ENCODE measurements around the gene TTC28. TPM values are rescaled to one million over a fixed set of nuclear protein-coding genes. Genes with fewer than 3 reads are reported as not detected.

The TTC28 gene
- polyA plus RNA-seq, 3 donors from 2014 or later, result 0.03 to 0.65 TPM; not detected in 1

DNA sequence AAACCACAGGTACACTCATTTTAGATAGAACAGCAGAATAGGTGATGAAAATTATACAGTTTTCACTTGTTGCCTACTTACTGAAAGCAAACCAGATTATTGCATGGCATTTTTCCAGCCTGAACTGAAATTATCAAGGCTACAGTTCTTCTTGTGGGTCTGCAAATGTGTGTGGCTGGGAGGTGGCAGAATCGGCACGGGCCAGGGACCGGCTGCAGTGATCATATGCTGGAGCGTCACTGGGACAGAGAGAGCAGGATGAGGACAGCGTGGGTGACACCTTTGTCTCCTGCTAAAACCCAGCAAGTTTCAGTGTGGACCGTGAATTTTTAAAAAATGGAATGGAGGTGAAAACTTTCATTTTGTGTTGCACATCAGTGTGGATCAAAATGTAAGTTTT, 701.3 kb downstream of the TTC28 start:
- Mint-ChIP-seq H3K36me3 (peaks cover 0 to 4% (median 4%) of the 10 kb centered on the region in 3 donors), H3K9me3 (no peaks in the 10 kb centered on the region), H3K27ac (no peak overlapping the region), H3K27me3 (ENCODE audit: low read depth in 3 of 3) (peaks cover 0 to 1% (median 0%) of the 10 kb centered on the region in 3 donors), H3K4me1 (no peaks in the 10 kb centered on the region), H3K4me3 (no peak overlapping the region)
- no peak for DNase-seq

DNA sequence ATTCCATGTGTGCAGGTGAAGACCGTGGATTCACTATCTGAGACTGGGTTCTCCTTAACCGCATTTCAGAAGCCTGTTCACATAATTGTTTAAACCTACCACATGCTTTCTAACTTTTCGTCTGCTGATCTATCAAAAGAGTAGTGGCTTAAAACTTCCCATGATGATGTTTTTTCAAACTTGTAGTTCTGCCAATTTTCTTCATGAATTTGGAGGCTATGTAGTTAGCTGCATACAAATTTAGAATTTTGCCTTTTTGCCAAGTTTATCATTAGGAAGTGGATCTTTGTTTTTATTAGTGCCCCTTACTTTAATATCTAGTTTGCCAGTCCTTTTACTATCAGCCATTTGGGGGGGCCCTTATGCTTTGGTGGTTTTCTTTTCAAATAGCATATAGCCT, 703.1 kb downstream of the TTC28 start:
- no peaks in the 10 kb centered on the region for H3K27me3 Mint-ChIP-seq (ENCODE audit: low read depth in 3 of 3)
- H3K36me3 Mint-ChIP-seq, result peaks cover 4 to 6% (median 4%) of the 10 kb centered on the region in 3 donors
- no peaks in the 10 kb centered on the region for H3K4me1 Mint-ChIP-seq
- DNase-seq, result no peak
- H3K4me3 Mint-ChIP-seq, result no peak overlapping the region
- H3K9me3 Mint-ChIP-seq, result peaks cover 0 to 2% (median 0%) of the 10 kb centered on the region in 6 donors
- H3K27ac Mint-ChIP-seq, result no peak overlapping the region

DNA sequence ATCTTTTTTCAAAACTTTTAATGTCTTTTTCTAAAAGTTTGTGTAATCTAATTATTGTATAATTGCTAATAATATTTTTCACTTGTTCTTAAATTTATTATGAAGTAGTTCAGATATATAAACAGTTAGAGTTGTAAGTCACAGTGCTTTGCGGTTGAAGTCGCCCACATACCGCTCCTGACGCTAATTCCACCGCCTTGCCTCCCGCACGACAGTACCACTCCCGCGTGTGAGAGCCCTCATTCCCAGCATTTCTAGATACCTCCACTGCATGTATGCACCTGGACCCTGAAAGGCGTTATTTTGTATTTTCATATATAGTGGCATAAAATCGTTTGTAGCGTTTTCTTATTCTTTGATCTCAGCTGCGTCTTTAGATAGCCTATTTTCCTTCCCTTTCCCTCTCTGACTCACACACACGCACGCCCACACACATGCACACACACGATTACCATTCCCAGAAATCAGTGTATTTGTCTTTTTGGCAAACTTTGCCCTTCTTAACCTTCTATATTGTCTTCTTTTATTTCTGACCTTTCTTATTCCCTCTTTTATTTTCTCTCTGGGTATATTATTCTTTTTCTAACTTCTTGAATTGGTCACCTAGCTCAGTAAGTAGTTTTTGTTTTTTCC, 704.1 kb downstream of the TTC28 start:
- Mint-ChIP-seq H3K27me3 (ENCODE audit: low read depth in 3 of 3) (no peaks in the 10 kb centered on the region), H3K9me3 (peaks cover 0 to 2% (median 0%) of the 10 kb centered on the region in 6 donors), H3K27ac (no peak overlapping the region), H3K36me3 (peaks cover 3 to 6% (median 4%) of the 10 kb centered on the region in 3 donors), H3K4me3 (no peak overlapping the region), H3K4me1 (no peaks in the 10 kb centered on the region)
- no peak for DNase-seq

DNA sequence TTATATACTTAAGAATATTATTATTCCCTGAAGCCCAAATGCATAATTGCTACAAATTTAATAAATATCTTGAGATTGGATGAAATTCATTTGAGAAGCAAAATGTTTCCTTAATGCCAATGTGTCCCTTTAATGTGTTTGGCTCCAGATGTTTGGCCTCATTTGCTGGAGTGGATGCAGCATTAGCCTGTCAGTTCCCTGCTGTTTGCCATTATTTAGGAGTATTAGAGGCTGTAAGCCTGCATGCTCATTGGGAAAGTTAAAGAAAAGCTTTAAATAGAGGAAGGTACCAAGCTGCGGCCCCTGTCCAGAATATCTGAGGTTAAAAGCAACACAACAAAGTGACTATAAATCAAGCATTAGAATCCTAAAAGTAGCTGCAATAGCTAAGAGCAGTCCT, 705.8 kb downstream of the TTC28 start:
- Mint-ChIP-seq H3K27ac (no peak overlapping the region), H3K4me1 (no peaks in the 10 kb centered on the region)

DNA sequence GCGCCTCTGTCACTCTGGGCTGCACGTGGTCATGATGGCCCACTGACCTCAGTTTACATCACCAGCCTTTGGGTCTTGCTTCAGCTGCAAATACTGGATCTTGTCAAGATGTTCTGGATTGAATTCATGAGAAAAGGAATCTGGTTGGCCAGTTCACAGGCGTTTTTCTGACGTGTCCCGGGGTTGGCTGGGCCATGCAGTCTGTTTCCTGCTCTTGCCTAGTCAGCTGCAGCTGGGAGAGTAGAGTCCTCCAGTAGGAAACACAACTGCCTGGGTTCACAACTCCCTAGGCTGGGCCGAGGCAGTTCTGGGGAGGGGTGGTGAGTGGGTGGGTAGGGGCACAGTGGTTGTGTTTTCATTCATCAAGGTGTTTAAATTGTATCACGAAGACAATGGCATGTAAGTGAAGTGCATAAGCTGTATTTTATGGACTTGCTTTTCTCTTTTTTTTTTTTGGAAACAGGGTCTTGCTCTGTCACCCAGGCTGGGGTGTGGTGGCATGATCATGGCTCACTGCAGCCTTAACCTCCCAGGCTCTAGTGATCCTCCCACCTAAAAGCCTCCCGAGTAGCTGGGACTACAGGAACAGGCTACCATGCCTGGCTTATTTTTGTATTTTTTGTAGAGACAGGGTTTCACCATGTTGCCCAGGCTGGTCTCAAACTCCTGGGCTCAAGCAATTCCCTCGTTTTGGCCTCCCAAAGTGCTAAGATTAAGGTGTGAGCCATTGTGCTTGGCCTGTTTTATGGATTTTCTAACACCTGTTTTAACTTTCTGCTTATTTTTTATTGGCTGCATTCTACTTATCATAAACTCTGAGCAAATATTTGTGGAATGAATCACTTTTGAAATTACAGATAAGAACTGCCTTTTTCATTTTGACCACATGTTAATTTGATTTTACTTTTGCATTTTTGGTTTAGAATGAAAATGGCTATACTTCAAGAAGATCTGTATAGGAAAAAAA, 706.6 kb downstream of the TTC28 start:
- Mint-ChIP-seq H3K27me3 (ENCODE audit: low read depth in 3 of 3) (no peaks in the 10 kb centered on the region), H3K36me3 (peaks cover 7 to 10% (median 10%) of the 10 kb centered on the region in 3 donors), H3K4me3 (no peak overlapping the region), H3K9me3 (peaks cover 0 to 2% (median 0%) of the 10 kb centered on the region in 6 donors), H3K27ac (no peak overlapping the region), H3K4me1 (no peaks in the 10 kb centered on the region)
- no peak for DNase-seq

More for the DNA sequence above, 705.8 kb downstream of the TTC28 start:
- peaks cover 7 to 10% (median 10%) of the 10 kb centered on the region in 3 donors for H3K36me3 Mint-ChIP-seq
- H3K4me3 Mint-ChIP-seq, result no peak overlapping the region
- DNase-seq, result no peak
- peaks cover 0 to 2% (median 0%) of the 10 kb centered on the region in 6 donors for H3K9me3 Mint-ChIP-seq
- no peaks in the 10 kb centered on the region for H3K27me3 Mint-ChIP-seq (ENCODE audit: low read depth in 3 of 3)

DNA sequence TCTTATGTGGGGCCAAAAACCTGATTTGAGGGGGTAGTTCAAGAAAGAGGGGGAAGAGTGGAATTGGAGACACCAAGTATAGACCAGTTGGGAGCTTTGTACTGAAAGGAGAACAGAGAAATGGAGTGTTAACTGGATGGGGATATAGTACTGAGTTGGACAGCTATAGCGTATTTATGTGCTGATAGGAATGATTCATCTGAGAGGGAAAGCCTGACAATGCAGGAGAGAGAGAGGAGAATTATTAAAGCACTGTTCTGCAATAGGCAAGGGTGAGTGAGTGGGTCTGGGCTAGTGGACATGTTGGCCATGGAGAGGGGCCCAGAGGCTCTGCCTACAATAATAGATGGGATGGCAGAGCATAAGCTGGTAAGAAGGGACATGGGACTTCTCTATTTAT, 707.7 kb downstream of the TTC28 start:
- peaks cover 7 to 10% (median 10%) of the 10 kb centered on the region in 3 donors for H3K36me3 Mint-ChIP-seq

DNA sequence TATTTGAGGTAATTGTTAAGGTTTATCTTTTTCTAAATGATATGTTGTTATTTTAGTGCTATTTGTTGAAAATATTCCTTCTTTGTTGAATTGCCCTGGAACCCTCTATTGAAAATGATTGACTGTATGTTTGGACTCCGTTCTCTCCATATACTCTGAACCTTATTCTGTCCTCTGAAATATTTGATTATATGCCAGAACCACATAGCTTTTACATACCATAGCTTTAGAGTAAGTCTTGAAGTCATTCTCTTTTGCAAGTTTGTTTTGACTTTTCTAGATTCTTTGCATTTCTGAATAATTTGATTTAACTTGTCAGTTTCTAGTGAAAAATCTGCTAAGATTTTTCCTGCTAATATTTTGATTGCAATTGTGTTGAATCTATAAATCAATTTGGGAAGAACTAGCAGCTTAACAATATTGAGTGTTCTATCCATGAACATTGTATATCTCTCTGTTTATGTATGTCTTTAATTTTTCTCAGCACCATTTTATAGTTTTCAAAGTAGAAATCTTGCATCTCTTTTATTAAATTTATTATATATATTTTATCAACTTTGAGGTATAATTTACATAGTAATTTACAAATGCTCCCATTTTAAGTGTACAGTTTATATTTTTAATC, 708.9 kb downstream of the TTC28 start:
- no peak overlapping the region for H3K4me3 Mint-ChIP-seq
- peaks cover 0 to 4% (median 0%) of the 10 kb centered on the region in 6 donors for H3K9me3 Mint-ChIP-seq
- H3K27ac Mint-ChIP-seq, result no peak overlapping the region
- H3K36me3 Mint-ChIP-seq, result peaks cover 7 to 10% (median 10%) of the 10 kb centered on the region in 3 donors
- no peaks in the 10 kb centered on the region for H3K27me3 Mint-ChIP-seq (ENCODE audit: low read depth in 3 of 3)
- DNase-seq, result no peak
- H3K4me1 Mint-ChIP-seq, result no peaks in the 10 kb centered on the region

More for the DNA sequence above, 707.7 kb downstream of the TTC28 start:
- no peaks in the 10 kb centered on the region for H3K4me1 Mint-ChIP-seq
- no peak overlapping the region for H3K27ac Mint-ChIP-seq
- no peak overlapping the region for H3K4me3 Mint-ChIP-seq
- no peak for DNase-seq
- H3K27me3 Mint-ChIP-seq (ENCODE audit: low read depth in 3 of 3), result no peaks in the 10 kb centered on the region
- H3K9me3 Mint-ChIP-seq, result peaks cover 0 to 2% (median 0%) of the 10 kb centered on the region in 6 donors

DNA sequence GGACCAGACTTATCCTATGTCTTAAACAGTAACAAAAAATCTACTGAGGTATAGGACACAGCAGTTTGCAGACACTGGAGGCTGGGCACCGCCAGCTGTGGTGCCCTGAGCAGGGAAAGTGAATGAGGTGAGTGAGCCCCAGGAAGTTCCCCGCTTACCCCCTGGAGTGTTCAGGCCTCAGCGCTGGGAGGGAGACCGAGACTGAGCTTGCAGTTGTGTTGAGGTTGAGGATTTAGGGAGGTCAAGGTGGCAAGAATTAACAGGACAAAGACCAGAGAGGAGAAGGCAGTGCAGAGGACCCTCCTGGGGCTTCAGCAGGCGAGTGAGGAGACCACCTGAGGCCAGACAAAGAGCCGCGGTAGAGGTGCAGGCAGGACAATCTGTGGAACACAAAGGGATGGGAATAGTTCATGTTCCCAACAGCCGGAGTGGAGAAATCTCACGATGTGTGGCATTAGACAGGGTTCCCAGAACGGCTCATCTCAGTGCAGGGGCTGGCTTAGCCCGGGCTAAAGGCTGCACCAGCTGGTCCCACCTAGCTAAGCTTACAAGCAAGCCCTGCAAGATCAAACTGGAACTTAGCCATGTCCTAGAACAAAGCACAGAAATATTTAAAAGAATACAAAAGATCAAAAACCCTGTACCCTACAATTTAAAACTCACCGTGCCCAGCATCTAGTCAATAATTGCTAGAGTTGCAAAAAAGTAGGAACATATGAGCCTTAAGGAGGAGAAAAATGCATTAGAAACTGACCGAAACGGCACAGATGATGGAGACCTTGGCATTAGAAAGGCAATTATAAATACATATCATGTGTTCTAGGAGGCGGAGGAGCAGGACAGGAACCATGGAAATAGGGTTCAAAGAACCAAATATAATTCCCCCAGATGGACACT, 713.2 kb downstream of the TTC28 start:
- Mint-ChIP-seq H3K4me1 (no peaks in the 10 kb centered on the region), H3K27ac (peak overlapping the region in 2 of 6 donors; percentile 17 to 34), H3K9me3 (peaks cover 0 to 1% (median 0%) of the 10 kb centered on the region in 6 donors), H3K36me3 (peaks cover 4 to 7% (median 6%) of the 10 kb centered on the region in 3 donors), H3K4me3 (no peak overlapping the region), H3K27me3 (ENCODE audit: low read depth in 3 of 3) (peaks cover 0 to 3% (median 0%) of the 10 kb centered on the region in 3 donors)
- DNase-seq, result no peak

DNA sequence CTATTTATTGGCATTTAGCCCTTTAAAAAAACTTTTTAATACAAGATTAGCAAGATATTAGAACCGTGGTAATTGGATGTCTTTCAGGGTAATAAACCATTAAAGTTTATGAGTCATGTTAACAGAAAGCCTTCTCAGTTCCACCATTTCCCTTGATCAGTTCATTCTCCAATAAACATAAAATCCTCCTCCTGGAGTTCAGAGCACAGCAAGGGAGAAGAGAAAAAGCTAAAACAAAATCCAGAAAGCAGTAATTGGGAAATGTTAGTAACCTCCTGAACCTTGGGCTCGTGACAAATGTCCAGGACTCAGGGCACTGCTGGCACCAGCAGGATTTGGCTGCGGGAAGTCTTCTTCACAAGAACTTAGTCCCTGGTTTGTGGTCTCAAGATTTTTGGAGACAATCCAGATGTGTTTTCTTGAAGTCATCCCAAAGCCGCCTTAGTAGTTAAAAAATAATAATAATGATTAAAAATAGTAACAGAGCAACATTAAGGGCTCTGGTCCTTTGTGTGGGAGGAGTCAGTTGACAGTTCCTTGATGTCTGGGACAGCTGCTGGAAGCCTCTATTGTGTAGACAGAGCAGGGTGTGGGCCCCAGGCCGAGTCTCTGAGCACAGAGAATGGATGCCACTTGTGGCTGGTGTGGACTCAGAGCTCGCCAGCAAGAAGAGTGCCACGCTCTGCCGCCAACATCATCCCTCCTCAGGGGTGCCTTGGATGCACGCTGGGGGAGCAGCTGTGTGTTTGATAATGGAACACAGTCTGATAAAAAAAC, 717.2 kb downstream of the TTC28 start:
- H3K36me3 Mint-ChIP-seq, result peaks cover 0 to 1% (median 0%) of the 10 kb centered on the region in 3 donors
- peaks cover 0 to 1% (median 0%) of the 10 kb centered on the region in 6 donors for H3K9me3 Mint-ChIP-seq
- no peak overlapping the region for H3K4me3 Mint-ChIP-seq
- H3K27me3 Mint-ChIP-seq (ENCODE audit: low read depth in 3 of 3), result peaks cover 0 to 5% (median 0%) of the 10 kb centered on the region in 3 donors
- H3K4me1 Mint-ChIP-seq, result no peaks in the 10 kb centered on the region
- H3K27ac Mint-ChIP-seq, result no peak overlapping the region
- DNase-seq, result no peak

DNA sequence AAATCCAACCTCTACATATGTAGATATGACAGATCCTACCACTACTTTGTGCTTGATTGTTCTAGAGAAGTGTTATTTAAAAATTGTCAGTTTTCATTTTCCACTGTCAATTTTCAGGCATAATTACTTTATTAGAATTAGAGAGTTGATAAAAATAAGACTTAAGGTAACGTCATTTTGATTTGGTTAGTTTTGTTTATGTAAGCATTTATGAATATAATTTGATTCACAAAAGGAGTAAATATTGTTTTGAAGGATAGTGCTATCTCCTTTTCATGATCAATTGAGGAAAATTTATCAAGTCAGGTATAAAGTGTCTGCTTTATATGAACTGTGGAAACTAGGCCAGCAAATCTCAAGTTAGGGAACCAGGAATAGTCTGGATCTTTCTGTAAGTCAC, 718.0 kb downstream of the TTC28 start:
- H3K4me1 Mint-ChIP-seq, result no peaks in the 10 kb centered on the region
- no peak for DNase-seq
- H3K36me3 Mint-ChIP-seq, result peaks cover 0 to 5% (median 0%) of the 10 kb centered on the region in 3 donors
- peaks cover 0 to 1% (median 0%) of the 10 kb centered on the region in 6 donors for H3K9me3 Mint-ChIP-seq
- no peak overlapping the region for H3K27ac Mint-ChIP-seq
- no peak overlapping the region for H3K4me3 Mint-ChIP-seq
- peaks cover 0 to 5% (median 0%) of the 10 kb centered on the region in 3 donors for H3K27me3 Mint-ChIP-seq (ENCODE audit: low read depth in 3 of 3)

DNA sequence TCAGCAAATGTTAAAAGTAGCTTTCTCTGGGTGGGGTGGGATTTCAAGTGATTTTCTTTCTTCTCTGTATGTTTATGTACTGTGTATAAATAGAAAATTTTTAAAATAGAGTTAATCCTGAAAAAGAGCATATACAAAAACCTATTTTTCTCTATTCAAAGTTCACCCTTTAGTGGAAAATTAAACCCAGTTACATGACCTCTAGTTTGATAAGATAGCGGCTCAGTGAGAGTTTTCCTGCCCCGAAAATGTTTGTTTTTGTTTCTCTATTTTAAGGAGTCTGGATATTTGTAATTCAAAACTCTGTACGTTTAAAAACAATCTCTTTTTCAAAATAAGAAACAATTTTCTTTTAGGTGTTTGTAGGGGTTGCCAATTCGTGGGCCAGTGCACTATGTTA, 718.5 kb downstream of the TTC28 start:
- peaks cover 0 to under 1% (median 0%) of the 10 kb centered on the region in 6 donors for H3K9me3 Mint-ChIP-seq
- no peak overlapping the region for H3K4me3 Mint-ChIP-seq
- no peak for DNase-seq
- H3K27me3 Mint-ChIP-seq (ENCODE audit: low read depth in 3 of 3), result peaks cover 0 to 5% (median 0%) of the 10 kb centered on the region in 3 donors
- no peak overlapping the region for H3K27ac Mint-ChIP-seq
- H3K36me3 Mint-ChIP-seq, result peaks cover 0 to 5% (median 0%) of the 10 kb centered on the region in 3 donors
- no peaks in the 10 kb centered on the region for H3K4me1 Mint-ChIP-seq

DNA sequence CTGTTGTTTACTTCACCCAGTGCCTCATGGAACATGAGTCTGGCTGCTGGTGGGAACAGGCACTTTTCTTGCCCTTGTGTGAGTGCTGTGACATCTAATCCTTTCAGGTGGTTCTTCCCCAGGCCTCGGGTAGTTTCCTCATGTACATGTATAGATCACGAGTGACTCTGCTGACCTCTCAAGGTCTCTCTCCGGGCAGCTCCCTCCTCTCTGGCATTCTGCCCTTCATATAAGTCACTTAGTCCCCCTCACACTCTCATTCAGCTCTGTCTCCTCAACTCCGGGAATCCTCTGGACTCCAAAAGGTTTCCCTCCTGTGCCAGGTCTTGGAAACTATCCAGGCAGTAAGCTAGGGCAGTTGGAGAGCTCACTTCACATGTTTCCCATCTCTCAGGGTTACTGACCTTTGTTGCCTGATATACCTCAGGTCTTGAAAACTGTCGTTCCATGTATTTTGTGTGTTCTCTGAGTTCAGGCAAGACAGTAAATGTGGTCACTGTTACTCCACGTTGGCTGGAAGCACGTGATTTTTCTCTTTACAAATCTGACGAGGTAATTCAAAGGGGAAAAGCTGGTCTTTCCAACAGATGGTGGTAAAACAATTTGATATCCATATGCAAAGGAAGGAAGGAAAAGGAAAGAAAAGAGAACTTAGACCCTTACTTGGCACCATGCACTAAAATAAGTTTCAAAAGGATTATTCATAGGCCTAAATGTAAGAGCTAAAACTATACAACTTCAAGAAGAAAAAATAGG, 720.1 kb downstream of the TTC28 start:
- Mint-ChIP-seq H3K27ac (peak overlapping the region in 1 of 6 donors; percentile 3), H3K36me3 (peaks cover 0 to 9% (median 0%) of the 10 kb centered on the region in 3 donors), H3K27me3 (ENCODE audit: low read depth in 3 of 3) (peaks cover 0 to 2% (median 0%) of the 10 kb centered on the region in 3 donors), H3K4me3 (no peak overlapping the region), H3K4me1 (no peaks in the 10 kb centered on the region), H3K9me3 (no peaks in the 10 kb centered on the region)
- DNase-seq, result no peak
